OCI-LY7 (cell line): ENCODE results near the gene AAGAB. TPM values are rescaled to one million over a fixed set of nuclear protein-coding genes. Genes with fewer than 3 reads are reported as not detected.

Experiments
- BruUV-seq: library from RNA; stranded (reverse); fragments of 400-500 nt; replicated peaks from 2 replicates; lab custom pipeline; 2021; lab: Mats Ljungman, UMichigan
- CTCF ChIA-PET: fragments of 300-600 bp; sonication (Branson Sonifier 250); formaldehyde crosslinking; loops from one replicate; lab custom pipeline; 2022; ENCODE audit warnings: antibody characterized with exemption; ENCODE audit not compliant: unreplicated experiment; lab: Charles Lee
- POLR2A ChIA-PET: fragments of 300-600 bp; sonication (Branson Sonifier 250); formaldehyde crosslinking; loops from one replicate; lab custom pipeline; 2022; ENCODE audit warnings: antibody characterized with exemption; lab: Charles Lee
- DNase-seq: peaks from one replicate; pipeline ENCODE4 v3.0.0-alpha.2; 2015; ENCODE audit warnings: low spot score
- H2AFZ ChIP-seq: fragments of 200-600 bp; sonication (generic), shearing (Covaris generic); 2 replicates; pipeline ENCODE4 v1.6.1; 2014; ENCODE audit warnings: mild to moderate bottlenecking, antibody characterized with exemption, low read length, moderate library complexity
- H3K27ac ChIP-seq: fragments of 200-600 bp; sonication (generic); 2 replicates; pipeline ENCODE4 v1.5.1; 2014; ENCODE audit warnings: mixed run types, low read depth, mild to moderate bottlenecking, moderate library complexity, low read length, inconsistent platforms; ENCODE audit not compliant: poor library complexity, severe bottlenecking
- H3K36me3 ChIP-seq: fragments of 200-600 bp; sonication (generic); 2 replicates; pipeline ENCODE4 v1.6.1; 2014; ENCODE audit warnings: mild to moderate bottlenecking, antibody characterized with exemption, low read length, moderate library complexity, mixed read lengths; ENCODE audit not compliant: insufficient read depth
- H3K4me1 ChIP-seq: fragments of 200-600 bp; sonication (generic); 2 replicates; pipeline ENCODE4 v1.5.1; 2014; ENCODE audit warnings: mild to moderate bottlenecking, low read length; ENCODE audit not compliant: insufficient read depth, poor library complexity, severe bottlenecking
- H3K4me2 ChIP-seq: fragments of 200-600 bp; sonication (generic); 2 replicates; pipeline ENCODE4 v1.6.1; 2014; ENCODE audit warnings: mild to moderate bottlenecking, low read length
- H3K4me3 ChIP-seq: fragments of 200-600 bp; sonication (generic); 2 replicates; pipeline ENCODE4 v1.5.1; 2014; ENCODE audit warnings: mild to moderate bottlenecking, low read depth, low read length; ENCODE audit not compliant: poor library complexity, severe bottlenecking
- H3K79me2 ChIP-seq: fragments of 200-600 bp; sonication (generic); 2 replicates; pipeline ENCODE4 v1.6.1; 2016; ENCODE audit warnings: low read depth, mild to moderate bottlenecking, low read length, moderate library complexity, mixed read lengths; ENCODE audit not compliant: insufficient read depth
- H3K9me2 ChIP-seq: fragments of 200-600 bp; sonication (generic); 2 replicates; pipeline ENCODE4 v1.6.1; 2016; ENCODE audit warnings: mild to moderate bottlenecking, low read length, mixed read lengths; ENCODE audit not compliant: insufficient read depth
- H3K9me3 ChIP-seq: fragments of 200-600 bp; sonication (generic); 2 replicates; pipeline ENCODE4 v1.6.1; 2014; ENCODE audit warnings: mild to moderate bottlenecking, mixed run types, low read length, mixed read lengths
- H4K20me1 ChIP-seq: fragments of 200-600 bp; sonication (generic); 2 replicates; pipeline ENCODE4 v1.6.1; 2014; ENCODE audit warnings: mild to moderate bottlenecking, antibody characterized with exemption, low read length, moderate library complexity, mixed read lengths; ENCODE audit not compliant: insufficient read depth
- CTCF ChIP-seq: fragments of 200-600 bp; sonication (generic); conservative IDR thresholded peaks from 2 replicates; pipeline ENCODE4 v1.5.1; 2014; ENCODE audit warnings: mild to moderate bottlenecking, antibody characterized with exemption, low read length, moderate library complexity, mixed read lengths
- EZH2phosphoT487 ChIP-seq: fragments of 200-600 bp; sonication (generic); IDR thresholded peaks from 2 replicates; pipeline ENCODE4 v1.6.1; 2018; ENCODE audit warnings: low read depth, borderline replicate concordance, mild to moderate bottlenecking, mixed run types, antibody characterized with exemption, low read length, moderate library complexity, mixed read lengths
- intact Hi-C: fragments of 100-400 bp; cut with micrococcal nuclease; formaldehyde crosslinking; loops from one replicate; pipeline ENCODE4 v1.10.0; 2022; ENCODE audit not compliant: unreplicated experiment
- total RNA-seq, 2 experiments: library from RNA; depleted of rRNA in 1 of 2; stranded (reverse); fragments of >200 nt in 1 of 2; shearing (Covaris generic) in 1 of 2; gene quantifications; 2 replicates each; pipeline ENCODE4 v1.2.3, GENCODE V29; 2014 to 2022

Gene AAGAB
- total RNA-seq, 2 experiments from 2014 or later = 31.0 to 39.9 TPM

GRCh38 chr15:67173786-67174185 is 80.7 kb downstream of the AAGAB start:
- ChIA-PET CTCF (interaction anchor here (0.6 kb wide), 1 partner anchor 21 kb away, joined by 3 read pairs; no protein-coding TSS in a partner anchor), POLR2A (no interaction called here)
- Histone ChIP-seq H3K4me3 (no peak overlapping the region), H2AFZ (no peak overlapping the region), H3K36me3 (peaks cover 74% of the 10 kb centered on the region), H4K20me1 (no peaks in the 10 kb centered on the region), H3K27ac (no peak overlapping the region), H3K79me2 (no peaks in the 10 kb centered on the region), H3K9me3 (no peaks in the 10 kb centered on the region), H3K4me2 (no peak overlapping the region), H3K9me2 (no peaks in the 10 kb centered on the region), H3K4me1 (peaks cover 14% of the 10 kb centered on the region)
- intact Hi-C loops = no loop called here
- no TSS peak for BruUV-seq
- TF ChIP-seq EZH2phosphoT487 (no peak), CTCF (no peak)
- DNase-seq = no peak

- Histone ChIP-seq H4K20me1 (no peaks in the 10 kb centered on the region), H3K9me3 (no peaks in the 10 kb centered on the region), H3K4me2 (no peak overlapping the region), H3K9me2 (no peaks in the 10 kb centered on the region), H3K36me3 (peaks cover 74% of the 10 kb centered on the region), H2AFZ (no peak overlapping the region), H3K27ac (no peak overlapping the region), H3K79me2 (no peaks in the 10 kb centered on the region), H3K4me3 (no peak overlapping the region), H3K4me1 (peaks cover 14% of the 10 kb centered on the region)
- BruUV-seq = no TSS peak
- CTCF ChIA-PET = interaction anchor here (0.6 kb wide), 1 partner anchor 12 kb away, joined by 3 read pairs; no protein-coding TSS in a partner anchor
- TF ChIP-seq EZH2phosphoT487 (no peak), CTCF (no peak)
- POLR2A ChIA-PET = no interaction called here
- no peak for DNase-seq
- intact Hi-C loops = no loop called here
Measured at GRCh38 chr15:67173005-67173404, 81.5 kb downstream of the AAGAB start.

GRCh38 chr15:67172172-67172571 is 82.3 kb downstream of the AAGAB start:
- TF ChIP-seq CTCF = no peak
- no peak for TF ChIP-seq EZH2phosphoT487
- no peak for DNase-seq
- Histone ChIP-seq H3K4me1 (peaks cover 14% of the 10 kb centered on the region), H3K4me2 (no peak overlapping the region), H2AFZ (no peak overlapping the region), H3K9me2 (no peaks in the 10 kb centered on the region), H3K27ac (no peak overlapping the region), H4K20me1 (no peaks in the 10 kb centered on the region), H3K79me2 (no peaks in the 10 kb centered on the region), H3K36me3 (peaks cover 78% of the 10 kb centered on the region), H3K4me3 (no peak overlapping the region), H3K9me3 (no peaks in the 10 kb centered on the region)
- no TSS peak for BruUV-seq
- ChIA-PET POLR2A (no interaction called here), CTCF (no interaction called here)
- intact Hi-C loops = no loop called here
